Panc1 (cell line): ENCODE results near the gene ACSL6. TPM values are rescaled to one million over a fixed set of nuclear protein-coding genes. Genes with fewer than 3 reads are reported as not detected.

ENCODE experiments used
- ATAC-seq: fragments of 200-7000 bp; cut with Tn5 transposase; 2 replicates; pipeline ENCODE4 v1.9.1; 2020; ENCODE audit warnings: mild to moderate bottlenecking, moderate library complexity
- BruUV-seq: library from RNA; stranded (reverse); fragments of 400-500 nt; replicated peaks from 2 replicates; lab custom pipeline; 2021; lab: Mats Ljungman, UMichigan
- CTCF ChIA-PET: fragments of 300-600 bp; sonication (Branson Sonifier 250); formaldehyde crosslinking; loops from one replicate; lab custom pipeline; 2022; ENCODE audit warnings: antibody characterized with exemption; lab: Charles Lee
- POLR2A ChIA-PET: fragments of 300-600 bp; sonication (Branson Sonifier 250); formaldehyde crosslinking; loops from one replicate; lab custom pipeline; 2022; ENCODE audit warnings: antibody characterized with exemption; lab: Charles Lee
- DNase-seq: peaks from one replicate; pipeline ENCODE4 v3.0.0-alpha.2; 2010; ENCODE audit warnings: low read depth, low spot score
- H3K27ac ChIP-seq: 2 replicates; pipeline ENCODE4 v1.5.1; 2011; ENCODE audit warnings: mild to moderate bottlenecking, low read length, inconsistent platforms
- H3K27me3 ChIP-seq: fragments of 200-500 bp; sonication (Bioruptor generic); 2 replicates; pipeline ENCODE4 v1.6.0; 2014; ENCODE audit warnings: low read length, inconsistent platforms; ENCODE audit not compliant: control insufficient read depth, insufficient read depth
- H3K36me3 ChIP-seq: fragments of 200-500 bp; sonication (Bioruptor generic); 2 replicates; pipeline ENCODE4 v1.5.1; 2014; ENCODE audit warnings: inconsistent platforms, mild to moderate bottlenecking, low read length, moderate library complexity; ENCODE audit not compliant: control insufficient read depth, insufficient read depth
- H3K4me1 ChIP-seq: 2 replicates; pipeline ENCODE4 v1.5.1; 2011; ENCODE audit warnings: inconsistent platforms, mild to moderate bottlenecking, low read length, moderate library complexity; ENCODE audit not compliant: control insufficient read depth, insufficient read depth
- H3K4me3 ChIP-seq, 2 experiments: 2 replicates each; pipeline ENCODE4 v1.5.1; 2011 to 2012; ENCODE audit warnings: low read depth in 2 of 2, low read length in 2 of 2, mild to moderate bottlenecking in 2 of 2, inconsistent platforms in 1 of 2, moderate library complexity in 1 of 2
- H3K9me3 ChIP-seq: fragments of 200-500 bp; sonication (Bioruptor generic); 2 replicates; pipeline ENCODE4 v1.5.1; 2014; ENCODE audit warnings: low read depth, mild to moderate bottlenecking, inconsistent platforms, low read length, moderate library complexity; ENCODE audit not compliant: control insufficient read depth, insufficient read depth
- CTCF ChIP-seq: fragments of 450-650 bp; IDR thresholded peaks from 2 replicates; pipeline ENCODE4 v1.5.1; 2017; ENCODE audit warnings: mild to moderate bottlenecking
- POLR2AphosphoS5 ChIP-seq: IDR thresholded peaks from 2 replicates; pipeline ENCODE4 v1.6.1; 2012; ENCODE audit warnings: mild to moderate bottlenecking, low read depth, low read length, moderate library complexity
- REST ChIP-seq, 2 experiments: IDR thresholded peaks; 2 replicates each; pipeline ENCODE4 v1.6.1; 2011 to 2012; ENCODE audit warnings: low read depth in 2 of 2, control low read depth in 1 of 2, low read length in 1 of 2, mild to moderate bottlenecking in 1 of 2, moderate library complexity in 1 of 2; ENCODE audit not compliant: insufficient read depth in 1 of 2
- SIN3A ChIP-seq: IDR thresholded peaks from 2 replicates; pipeline ENCODE4 v1.6.1; 2012; ENCODE audit warnings: low read depth, mild to moderate bottlenecking, low read length, moderate library complexity, borderline replicate concordance; ENCODE audit not compliant: insufficient read depth
- TCF7L2 ChIP-seq: IDR thresholded peaks from 2 replicates; pipeline ENCODE4 v1.6.1; 2011; ENCODE audit warnings: mild to moderate bottlenecking, low read depth, low read length, inconsistent platforms
- in situ Hi-C: cut with HindIII; loops from 2 replicates; pipeline ENCODE4 v1.10.0; 2016; ENCODE audit warnings: low sequenced_read_pairs, low pct_unique_long_range_greater_than_20kb
- intact Hi-C: fragments of 100-400 bp; cut with micrococcal nuclease; formaldehyde crosslinking; loops from one replicate; pipeline ENCODE4 v1.10.0; 2022; ENCODE audit not compliant: unreplicated experiment
- total RNA-seq: library from RNA; stranded (reverse); gene quantifications from one replicate; pipeline ENCODE4 v1.2.1, GENCODE V29; 2021; ENCODE audit not compliant: unreplicated experiment

The ACSL6 gene
- total RNA-seq, 1 experiment from 2014 or later, result 0.18 TPM

GRCh38 chr5:131980696-131981095 is 30.8 kb downstream of the ACSL6 start:
- no peak overlapping the region for H3K27ac ChIP-seq
- no peak overlapping the region for H3K4me3 ChIP-seq
- no peaks in the 10 kb centered on the region for H3K9me3 ChIP-seq
- in situ Hi-C loops, result no loop called here
- ChIA-PET CTCF (interaction anchor here (0.7 kb wide), 1 partner anchor 9 kb away, joined by 3 read pairs; no protein-coding TSS in a partner anchor), POLR2A (no interaction called here)
- H3K27me3 ChIP-seq, result no peaks in the 10 kb centered on the region
- no TSS peak for BruUV-seq
- no peak for TF ChIP-seq CTCF
- no peak for TF ChIP-seq POLR2AphosphoS5
- TF ChIP-seq SIN3A, result no peak
- TF ChIP-seq REST (IDR thresholded peaks at IDR 0.05; ENCODE audit: insufficient read depth in 1 of 2, low read depth in 2 of 2, low read length in 1 of 2), result no peak
- no peak for TF ChIP-seq TCF7L2
- intact Hi-C loops, result no loop called here
- no peaks in the 10 kb centered on the region for H3K36me3 ChIP-seq
- no peak for DNase-seq
- ATAC-seq, result no peak
- H3K4me1 ChIP-seq, result no peaks in the 10 kb centered on the region

GRCh38 chr5:131979816-131980215 is 31.6 kb downstream of the ACSL6 start:
- DNase-seq (no peak), ATAC-seq (no peak)
- POLR2A ChIA-PET, result interaction anchor here (0.5 kb wide), 1 partner anchor 159 kb away, joined by 11 read pairs; no protein-coding TSS in a partner anchor
- Histone ChIP-seq H3K27ac (no peak overlapping the region), H3K27me3 (no peaks in the 10 kb centered on the region), H3K4me3 (no peak overlapping the region), H3K9me3 (no peaks in the 10 kb centered on the region), H3K4me1 (no peaks in the 10 kb centered on the region), H3K36me3 (no peaks in the 10 kb centered on the region)
- intact Hi-C loops, result no loop called here
- no peak for TF ChIP-seq POLR2AphosphoS5
- no peak for TF ChIP-seq TCF7L2
- no peak for TF ChIP-seq CTCF
- in situ Hi-C loops, result no loop called here
- no TSS peak for BruUV-seq
- CTCF ChIA-PET, result no interaction called here
